Esophagus muscularis mucosa (tissue), 4 donors: ENCODE measurements around the gene TASOR2. TPM values are rescaled to one million over a fixed set of nuclear protein-coding genes. Genes with fewer than 3 reads are reported as not detected.

ENCODE experiments used
- DNase-seq: peaks from one replicate; pipeline ENCODE4 v3.0.0-alpha.2; 2017; ENCODE audit errors: extremely low spot score
- H3K27ac ChIP-seq, 4 donors: fragments of 200-600 bp; sonication (generic); replicated peaks in 1 of 4; 1 replicate in 3 of 4; 2 replicates in 1 of 4; pipeline ENCODE4 v1.5.1; 2016 to 2019; ENCODE audit warnings: mild to moderate bottlenecking in 1 of 4
- H3K27me3 ChIP-seq, 4 donors: fragments of 200-600 bp; sonication (generic); one replicate each; pipeline versions ENCODE4 v1.5.1 to v1.6.0; 2016 to 2019
- H3K36me3 ChIP-seq, 4 donors: fragments of 200-600 bp; sonication (generic); one replicate each; pipeline ENCODE4 v1.5.1; 2016 to 2019
- H3K4me1 ChIP-seq, 4 donors: fragments of 200-600 bp; sonication (generic); one replicate each; pipeline ENCODE4 v1.5.1; 2016 to 2019
- H3K4me3 ChIP-seq, 4 donors: fragments of 200-600 bp; sonication (generic); 1 replicate in 2 of 4; 2 replicates in 2 of 4; pipeline ENCODE4 v1.5.1; 2016 to 2019; ENCODE audit warnings: mild to moderate bottlenecking in 4 of 4, moderate library complexity in 1 of 4
- H3K9me3 ChIP-seq, 4 donors: fragments of 200-600 bp; sonication (generic); 1 replicate in 3 of 4; 2 replicates in 1 of 4; pipeline ENCODE4 v1.5.1; 2016 to 2019
- CTCF ChIP-seq, 3 experiments: fragments of 200-600 bp in 2 of 3; fragments of 450-650 bp in 1 of 3; sonication (generic) in 2 of 3; IDR thresholded peaks; one replicate each; pipeline ENCODE4 v1.5.1; 2017 to 2019; ENCODE audit warnings: antibody characterized with exemption in 3 of 3, mild to moderate bottlenecking in 2 of 3, moderate library complexity in 1 of 3
- EP300 ChIP-seq: sonication (generic); formaldehyde crosslinking; IDR thresholded peaks from one replicate; pipeline ENCODE4 v1.6.1; 2017; ENCODE audit warnings: antibody characterized with exemption
- POLR2A ChIP-seq: fragments of 450-650 bp; IDR thresholded peaks from one replicate; pipeline ENCODE4 v1.6.1; 2017; ENCODE audit warnings: antibody characterized with exemption, moderate library complexity, mild to moderate bottlenecking, low read depth
- POLR2AphosphoS5 ChIP-seq, 2 donors: sonication (generic); formaldehyde crosslinking; IDR thresholded peaks; one replicate each; pipeline ENCODE4 v1.6.1; 2017; ENCODE audit warnings: antibody characterized with exemption in 2 of 2
- whole genome bisulfite sequencing: methylation state at CpG from one replicate; pipeline ENCODE4 v1.1.5; 2018; 5-methylcytosine and 5-hydroxymethylcytosine counted together
- intact Hi-C: fragments of 100-400 bp; cut with DNase I; formaldehyde crosslinking; loops from one replicate; pipeline ENCODE4 v1.15.1; 2023
- total RNA-seq, 4 donors: library from RNA; depleted of rRNA; stranded (reverse); fragments of >200 nt; gene quantifications; one replicate each; pipeline versions ENCODE4 v1.1.0 to v1.2.1, GENCODE V29; 2016

TASOR2 gene
- total RNA-seq, 4 donors from 2014 or later = 56.9 to 66.3 (median 63.9) TPM

- intact Hi-C loops = no loop called here
- Histone ChIP-seq H3K27ac (no peak overlapping the region), H3K4me3 (no peak overlapping the region), H3K36me3 (peaks cover 6 to 67% (median 44%) of the 10 kb centered on the region in 4 donors), H3K9me3 (no peaks in the 10 kb centered on the region), H3K4me1 (peaks cover 8 to 50% (median 28%) of the 10 kb centered on the region in 4 donors), H3K27me3 (no peaks in the 10 kb centered on the region)
- no peak for TF ChIP-seq EP300
- no peak for TF ChIP-seq CTCF (IDR thresholded peaks at IDR 0.05)
- TF ChIP-seq POLR2AphosphoS5 (IDR thresholded peaks at IDR 0.05) = no peak
- TF ChIP-seq POLR2A = no peak
- DNase-seq = no peak
- WGBS = 96% methylated on average over 11 of the region's 11 CpGs
These were observed 34.9 kb upstream of the TASOR2 start for GRCh38 chr10:5649746-5650145.

GRCh38 chr10:5650664-5651387 is 33.8 kb upstream of the TASOR2 start:
- DNase-seq = no peak
- H3K4me3 ChIP-seq = no peak overlapping the region
- H3K36me3 ChIP-seq = peaks cover 6 to 63% (median 42%) of the 10 kb centered on the region in 4 donors
- H3K27me3 ChIP-seq = no peaks in the 10 kb centered on the region
- no peak for TF ChIP-seq POLR2A
- no peak for TF ChIP-seq POLR2AphosphoS5 (IDR thresholded peaks at IDR 0.05)
- TF ChIP-seq CTCF (IDR thresholded peaks at IDR 0.05) = no peak
- no peak for TF ChIP-seq EP300
- H3K9me3 ChIP-seq = no peaks in the 10 kb centered on the region
- peaks cover 7 to 40% (median 20%) of the 10 kb centered on the region in 4 donors for H3K4me1 ChIP-seq
- WGBS = 93% methylated on average over 20 of the region's 20 CpGs
- H3K27ac ChIP-seq = peak overlapping the region in 2 of 4 donors; percentile 23 to 59
- intact Hi-C loops = no loop called here

- Histone ChIP-seq H3K4me3 (no peak overlapping the region), H3K27me3 (no peaks in the 10 kb centered on the region), H3K36me3 (peaks cover 6 to 58% (median 40%) of the 10 kb centered on the region in 4 donors), H3K4me1 (peaks cover 1 to 34% (median 17%) of the 10 kb centered on the region in 4 donors), H3K9me3 (no peaks in the 10 kb centered on the region), H3K27ac (peak overlapping the region in 2 of 4 donors; percentile 23 to 59)
- intact Hi-C loops = no loop called here
- TF ChIP-seq POLR2A = no peak
- TF ChIP-seq POLR2AphosphoS5 (IDR thresholded peaks at IDR 0.05) = no peak
- TF ChIP-seq EP300 = no peak
- no peak for TF ChIP-seq CTCF (IDR thresholded peaks at IDR 0.05)
- DNase-seq = no peak
- WGBS = 92% methylated on average over 11 of the region's 11 CpGs
These were observed 33.3 kb upstream of the TASOR2 start for GRCh38 chr10:5651388-5651764.

- Histone ChIP-seq H3K36me3 (peaks cover 6 to 44% (median 32%) of the 10 kb centered on the region in 4 donors), H3K27me3 (no peaks in the 10 kb centered on the region), H3K27ac (peak overlapping the region in 3 of 4 donors; percentile 27 to 56 (median 38)), H3K4me1 (peaks cover 0 to 28% (median 15%) of the 10 kb centered on the region in 4 donors), H3K9me3 (no peaks in the 10 kb centered on the region), H3K4me3 (no peak overlapping the region)
- TF ChIP-seq POLR2A (no peak), CTCF (IDR thresholded peaks at IDR 0.05) (no peak), EP300 (no peak), POLR2AphosphoS5 (IDR thresholded peaks at IDR 0.05) (no peak)
- intact Hi-C loops = no loop called here
- no peak for DNase-seq
- WGBS = 93% methylated on average over 11 of the region's 14 CpGs
These were observed 31.9 kb upstream of the TASOR2 start for GRCh38 chr10:5652746-5653145.
